ENCODE data around the gene BRCA2. TPM values are rescaled to one million over a fixed set of nuclear protein-coding genes. Genes with fewer than 3 reads are reported as not detected.

Gene BRCA2
- total RNA-seq, 1 donor from 2014 or later: 2.4 TPM

GRCh38 chr13:32284927-32285632, 30.2 kb upstream of the BRCA2 start:
- Histone ChIP-seq H3K4me1 (peaks cover 13% of the 10 kb centered on the region), H3K27me3 (ENCODE audit: low read depth) (no peaks in the 10 kb centered on the region), H3K9me3 (no peaks in the 10 kb centered on the region), H3K4me3 (no peak overlapping the region), H3K27ac (peak overlapping the region; percentile 54), H3K36me3 (peaks cover 36% of the 10 kb centered on the region)
- intact Hi-C loops (cut with DNase I): no loop called here
- TF ChIP-seq, protein P1, sequence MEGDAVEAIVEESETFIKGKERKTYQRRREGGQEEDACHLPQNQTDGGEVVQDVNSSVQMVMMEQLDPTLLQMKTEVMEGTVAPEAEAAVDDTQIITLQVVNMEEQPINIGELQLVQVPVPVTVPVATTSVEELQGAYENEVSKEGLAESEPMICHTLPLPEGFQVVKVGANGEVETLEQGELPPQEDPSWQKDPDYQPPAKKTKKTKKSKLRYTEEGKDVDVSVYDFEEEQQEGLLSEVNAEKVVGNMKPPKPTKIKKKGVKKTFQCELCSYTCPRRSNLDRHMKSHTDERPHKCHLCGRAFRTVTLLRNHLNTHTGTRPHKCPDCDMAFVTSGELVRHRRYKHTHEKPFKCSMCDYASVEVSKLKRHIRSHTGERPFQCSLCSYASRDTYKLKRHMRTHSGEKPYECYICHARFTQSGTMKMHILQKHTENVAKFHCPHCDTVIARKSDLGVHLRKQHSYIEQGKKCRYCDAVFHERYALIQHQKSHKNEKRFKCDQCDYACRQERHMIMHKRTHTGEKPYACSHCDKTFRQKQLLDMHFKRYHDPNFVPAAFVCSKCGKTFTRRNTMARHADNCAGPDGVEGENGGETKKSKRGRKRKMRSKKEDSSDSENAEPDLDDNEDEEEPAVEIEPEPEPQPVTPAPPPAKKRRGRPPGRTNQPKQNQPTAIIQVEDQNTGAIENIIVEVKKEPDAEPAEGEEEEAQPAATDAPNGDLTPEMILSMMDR (IDR thresholded peaks at IDR 0.05): no peak
- ATAC-seq: peak in 1 of 2 donors; percentile 64
- no peak for DNase-seq

DNA sequence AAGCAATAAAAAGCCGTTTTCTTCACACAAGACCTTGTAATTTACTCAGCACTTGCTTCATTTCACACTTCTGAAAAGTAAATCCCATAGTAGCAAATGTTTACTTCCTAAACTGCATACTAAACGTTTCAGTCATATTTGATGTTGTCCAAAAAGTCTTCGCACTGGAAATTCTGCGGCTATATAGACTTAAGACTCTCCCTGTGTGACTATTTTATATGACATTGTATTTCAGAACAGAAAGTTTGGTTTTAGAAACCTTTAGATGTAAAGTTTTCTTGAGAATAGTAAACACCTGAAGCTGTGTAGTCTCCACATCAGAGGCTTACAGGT, 29.7 kb upstream of the BRCA2 start:
- TF ChIP-seq, protein P1 (IDR thresholded peaks at IDR 0.05): no peak
- DNase-seq (no peak), ATAC-seq (no peak)
- H3K4me1 ChIP-seq: peaks cover 13% of the 10 kb centered on the region
- no peaks in the 10 kb centered on the region for H3K27me3 ChIP-seq (ENCODE audit: low read depth)
- no peaks in the 10 kb centered on the region for H3K9me3 ChIP-seq
- H3K36me3 ChIP-seq: peaks cover 36% of the 10 kb centered on the region
- intact Hi-C loops (cut with DNase I): no loop called here
- H3K4me3 ChIP-seq: no peak overlapping the region
- H3K27ac ChIP-seq: peak overlapping the region; percentile 54

DNA sequence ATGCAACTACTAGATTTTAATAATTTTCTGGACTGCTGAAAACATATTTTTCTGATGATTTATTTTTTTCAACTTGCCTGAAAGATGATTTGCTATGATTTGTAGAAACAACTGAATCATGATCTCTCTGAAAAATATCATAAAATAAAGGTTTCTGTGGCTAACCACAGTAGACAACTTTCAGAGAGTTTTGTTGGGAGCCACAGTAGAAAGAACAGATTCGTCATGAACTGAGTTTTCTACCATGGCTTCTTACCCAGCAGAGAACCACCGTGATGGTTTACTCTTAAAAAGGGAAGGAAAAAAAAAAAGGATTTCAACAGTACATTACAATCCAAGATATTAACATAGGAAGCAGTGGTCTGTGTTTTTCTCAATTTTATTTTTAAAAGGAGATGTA, 18.1 kb upstream of the BRCA2 start:
- no peaks in the 10 kb centered on the region for H3K27me3 ChIP-seq (ENCODE audit: low read depth)
- ATAC-seq (no peak), DNase-seq (no peak)
- TF ChIP-seq, protein P1 (IDR thresholded peaks at IDR 0.05): no peak
- no peaks in the 10 kb centered on the region for H3K9me3 ChIP-seq
- H3K36me3 ChIP-seq: peaks cover 35% of the 10 kb centered on the region
- H3K27ac ChIP-seq: no peak overlapping the region
- intact Hi-C loops (cut with DNase I): no loop called here
- no peaks in the 10 kb centered on the region for H3K4me1 ChIP-seq
- no peak overlapping the region for H3K4me3 ChIP-seq

- no peak for ATAC-seq
- Histone ChIP-seq H3K27ac (no peak overlapping the region), H3K4me3 (no peak overlapping the region), H3K27me3 (ENCODE audit: low read depth) (no peaks in the 10 kb centered on the region), H3K4me1 (no peaks in the 10 kb centered on the region), H3K36me3 (peaks cover 31% of the 10 kb centered on the region), H3K9me3 (no peaks in the 10 kb centered on the region)
- intact Hi-C loops (cut with DNase I): no loop called here
- TF ChIP-seq, protein P1 (IDR thresholded peaks at IDR 0.05): no peak
- DNase-seq: no peak
Measured at GRCh38 chr13:32298695-32299094, 16.6 kb upstream of the BRCA2 start.

GRCh38 chr13:32299893-32300292, 15.4 kb upstream of the BRCA2 start:
- TF ChIP-seq, protein P1 (IDR thresholded peaks at IDR 0.05): no peak
- Histone ChIP-seq H3K4me3 (no peak overlapping the region), H3K4me1 (no peaks in the 10 kb centered on the region), H3K27me3 (ENCODE audit: low read depth) (no peaks in the 10 kb centered on the region), H3K27ac (no peak overlapping the region), H3K9me3 (no peaks in the 10 kb centered on the region), H3K36me3 (peaks cover 19% of the 10 kb centered on the region)
- intact Hi-C loops (cut with DNase I): no loop called here
- DNase-seq: no peak
- no peak for ATAC-seq
